Measurements from ENCODE around the gene ARIH1.
"Not testable (repeated sequence)": the region's sequence is repeated elsewhere in the genome, so short reads cannot be mapped to it uniquely, and the experiment has no call there.

ARIH1 gene

GRCh38 chr15:72473614-72474465 is at the start of gene ARIH1:
Gene ARIH1 (plus strand): TSS chr15:72474330. CDS start chr15:72474640, 310 bp downstream.
- TF ChIP-seq CTCF (IDR thresholded peaks at IDR 0.05; ENCODE audit: borderline replicate concordance, insufficient read depth, low read depth, low read length), result peak; percentile 41; the same call in 1 of the 2 replicates
- H3K4me3 ChIP-seq (ENCODE audit: low read depth, low read length), result peak within 1 kb of the TSS; percentile 97

GRCh38 chr15:72426753-72427152 is 47.4 kb upstream of the ARIH1 start:
- no peak overlapping the region for H3K4me3 ChIP-seq (ENCODE audit: low read depth, low read length)
- no peak for TF ChIP-seq CTCF (IDR thresholded peaks at IDR 0.05; ENCODE audit: borderline replicate concordance, insufficient read depth, low read depth, low read length)

- H3K4me3 ChIP-seq (ENCODE audit: low read depth, low read length), result no peak overlapping the region
- no peak for TF ChIP-seq CTCF (IDR thresholded peaks at IDR 0.05; ENCODE audit: borderline replicate concordance, insufficient read depth, low read depth, low read length)
These were observed 36.3 kb upstream of the ARIH1 start for GRCh38 chr15:72437650-72438316.

- H3K4me3 ChIP-seq (ENCODE audit: low read depth, low read length), result not testable (repeated sequence)
These were observed 31.3 kb upstream of the ARIH1 start for GRCh38 chr15:72442848-72443247.

- TF ChIP-seq CTCF (IDR thresholded peaks at IDR 0.05; ENCODE audit: borderline replicate concordance, insufficient read depth, low read depth, low read length), result no peak
- no peak overlapping the region for H3K4me3 ChIP-seq (ENCODE audit: low read depth, low read length)
These were observed 28.7 kb upstream of the ARIH1 start for GRCh38 chr15:72445426-72445825.

GRCh38 chr15:72450805-72451204 is 23.3 kb upstream of the ARIH1 start:
- H3K4me3 ChIP-seq (ENCODE audit: low read depth, low read length), result no peak overlapping the region
- TF ChIP-seq CTCF (IDR thresholded peaks at IDR 0.05; ENCODE audit: borderline replicate concordance, insufficient read depth, low read depth, low read length), result no peak

GRCh38 chr15:72451224-72451623 is 22.9 kb upstream of the ARIH1 start:
- no peak for TF ChIP-seq CTCF (IDR thresholded peaks at IDR 0.05; ENCODE audit: borderline replicate concordance, insufficient read depth, low read depth, low read length)
- no peak overlapping the region for H3K4me3 ChIP-seq (ENCODE audit: low read depth, low read length)
